GM20431 (cell line): Measurements from ENCODE around the gene WNT8B.

ENCODE experiments used
- in situ Hi-C: fragments of 300-500 bp; cut with MseI, MboI; formaldehyde crosslinking; loops from one replicate; pipeline ENCODE4 v1.15.0; 2020; ENCODE audit warnings: low sequenced_read_pairs; ENCODE audit not compliant: unreplicated experiment

Gene WNT8B

DNA sequence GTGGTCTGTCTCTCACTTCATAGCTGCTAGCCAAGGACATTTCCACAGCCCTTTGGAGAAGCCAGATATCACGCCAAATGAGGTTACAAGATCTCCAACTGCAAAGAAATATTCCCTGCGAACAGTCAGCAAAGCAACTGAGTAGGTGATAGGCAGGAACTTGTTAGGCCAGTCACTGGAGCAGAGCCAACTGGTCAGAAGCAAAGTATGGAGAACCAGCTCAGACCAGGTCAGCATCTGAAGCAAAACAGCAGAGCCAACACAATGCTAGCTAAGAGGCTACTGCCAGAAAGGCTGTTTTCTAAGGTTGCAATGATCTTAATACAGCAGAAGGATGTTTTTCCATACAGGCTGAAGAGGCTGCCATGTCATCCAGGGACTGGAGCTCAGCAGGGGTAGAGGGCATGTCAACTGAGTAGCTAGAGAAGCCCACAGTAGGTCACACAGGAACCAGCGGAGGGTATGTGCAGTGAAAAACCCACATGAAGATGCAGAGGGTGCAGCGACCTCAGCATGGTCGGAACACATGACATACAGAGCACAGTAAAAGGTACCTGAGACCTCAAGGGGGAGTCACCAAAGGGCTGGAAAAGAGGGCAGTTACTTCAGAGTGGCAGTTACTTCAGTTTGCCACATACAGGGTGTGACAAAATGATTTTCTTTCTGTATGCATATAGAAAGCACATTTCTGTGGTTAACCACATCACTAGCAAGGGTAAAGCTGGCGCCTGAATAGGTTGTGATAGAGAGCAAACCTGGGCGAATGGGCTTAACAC, 47.9 kb downstream of the WNT8B start:
- in situ Hi-C loops = no loop called here

- in situ Hi-C loops = no loop called here
These were observed 52.8 kb downstream of the WNT8B start for GRCh38 chr10:100515612-100516011.

DNA sequence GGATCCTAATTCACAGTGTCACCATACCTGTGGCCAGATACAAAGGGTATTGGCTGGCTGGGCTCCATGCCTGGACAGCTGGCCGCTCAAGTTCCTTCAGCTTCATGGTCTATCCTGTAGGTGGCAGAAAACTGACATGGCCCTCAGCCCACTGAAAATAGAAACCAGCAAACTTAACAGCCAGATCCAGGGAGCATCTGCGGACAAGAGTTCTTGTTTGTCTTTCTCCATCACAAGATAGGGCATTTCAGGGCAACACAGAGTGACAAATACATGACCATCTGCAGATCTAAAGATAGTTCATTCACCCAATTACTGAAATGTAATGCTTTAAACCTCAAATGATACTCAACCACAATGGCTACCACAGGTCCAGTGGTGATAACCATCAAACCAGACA, 54.0 kb downstream of the WNT8B start:
- in situ Hi-C loops = no loop called here

GRCh38 chr10:100518761-100519241, 56.0 kb downstream of the WNT8B start:
- in situ Hi-C loops = no loop called here

- in situ Hi-C loops = no loop called here
These were observed 56.7 kb downstream of the WNT8B start, which contains the start of gene SEC31B for GRCh38 chr10:100519311-100520051. Gene SEC31B, minus strand, starts transcription at chr10:100519861. Its CDS starts 2,909 bp downstream, at chr10:100516952.

- in situ Hi-C loops = no loop called here
These were observed 58.0 kb downstream of the WNT8B start for GRCh38 chr10:100520811-100521210.

GRCh38 chr10:100522107-100522801, 59.4 kb downstream of the WNT8B start:
- in situ Hi-C loops = no loop called here

DNA sequence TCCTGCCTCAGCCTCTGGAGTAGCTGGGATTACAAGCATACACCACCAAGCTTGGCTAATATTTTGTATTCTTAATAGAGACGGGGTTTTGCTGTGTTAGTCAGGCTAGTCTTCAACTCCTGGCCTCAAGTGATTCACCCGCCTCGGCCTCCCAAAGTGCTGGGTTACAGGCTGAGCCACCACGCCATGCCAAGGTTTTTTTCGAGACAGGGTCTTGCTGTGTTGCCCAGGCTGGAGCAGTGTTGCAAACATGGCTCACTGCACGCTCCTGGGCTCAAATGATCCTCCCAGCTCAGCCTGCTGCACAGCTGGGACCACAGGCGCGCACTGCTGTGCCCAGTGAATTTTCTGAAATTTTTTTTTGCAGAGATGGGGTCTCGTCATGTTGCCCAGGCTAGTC, 60.1 kb downstream of the WNT8B start:
- in situ Hi-C loops = no loop called here

- in situ Hi-C loops = no loop called here
These were observed 61.4 kb downstream of the WNT8B start for GRCh38 chr10:100524206-100524605.

- in situ Hi-C loops = no loop called here
These were observed 61.8 kb downstream of the WNT8B start for GRCh38 chr10:100524638-100525037.

DNA sequence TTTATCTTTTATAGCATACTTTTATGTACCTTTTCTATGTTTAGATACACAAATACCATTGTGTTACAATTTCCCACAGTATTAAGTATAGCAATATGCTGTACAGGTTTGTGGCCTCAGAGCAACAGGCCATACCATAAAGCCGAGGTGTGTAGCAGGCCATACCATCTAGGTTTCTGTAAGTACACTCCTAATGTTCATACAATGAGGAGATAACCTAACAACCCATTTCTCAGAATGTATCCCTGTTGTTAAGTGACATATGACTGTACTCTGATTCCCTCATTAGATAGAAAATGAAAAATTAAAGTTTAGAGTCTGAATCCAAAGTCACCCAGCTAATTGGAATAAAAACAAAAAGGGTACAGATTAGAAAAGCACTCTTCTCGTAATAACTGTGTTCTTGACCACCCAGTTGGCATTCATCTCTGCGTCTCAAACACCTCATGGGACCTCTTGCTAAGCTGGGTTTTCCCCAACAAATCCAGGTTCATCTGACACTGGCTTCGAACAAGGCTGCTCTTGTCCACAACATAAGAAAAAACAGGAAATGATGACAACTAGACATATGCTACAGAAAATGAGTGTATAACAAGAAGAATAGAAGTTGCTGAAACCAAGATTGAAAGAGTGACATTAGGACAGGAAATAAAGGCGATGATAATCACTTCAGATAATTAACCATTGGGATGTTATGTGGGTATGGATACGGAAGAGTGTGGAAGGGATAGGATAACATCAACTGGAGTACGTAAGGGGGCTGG, 65.5 kb downstream of the WNT8B start:
- in situ Hi-C loops = no loop called here

DNA sequence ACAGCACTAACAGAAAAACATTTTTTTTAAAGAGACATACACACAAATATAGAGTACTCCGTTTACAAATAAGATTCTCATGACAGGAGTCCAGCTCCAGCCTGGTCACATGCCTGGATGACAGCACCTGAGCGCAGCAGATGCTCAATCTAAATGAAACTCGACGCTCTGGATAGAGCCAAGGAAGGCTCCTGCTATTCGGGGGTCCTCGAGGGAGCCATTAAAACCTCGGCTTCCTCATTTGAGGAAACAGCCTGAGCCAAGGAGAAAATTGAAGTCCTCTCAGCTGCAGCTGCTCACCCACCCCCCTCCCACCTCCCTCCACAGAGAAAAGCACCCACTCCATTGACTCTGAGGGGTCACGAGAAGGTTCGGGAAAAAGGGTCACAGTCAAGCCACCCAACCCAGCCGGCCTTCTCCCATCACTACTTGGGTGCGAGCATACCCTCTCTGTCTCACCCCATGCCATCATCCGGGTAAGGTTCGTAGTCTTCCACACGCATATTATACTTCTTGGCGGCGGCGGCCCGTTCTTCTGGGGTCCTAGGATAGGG, 66.2 kb downstream of the WNT8B start:
- in situ Hi-C loops = no loop called here

DNA sequence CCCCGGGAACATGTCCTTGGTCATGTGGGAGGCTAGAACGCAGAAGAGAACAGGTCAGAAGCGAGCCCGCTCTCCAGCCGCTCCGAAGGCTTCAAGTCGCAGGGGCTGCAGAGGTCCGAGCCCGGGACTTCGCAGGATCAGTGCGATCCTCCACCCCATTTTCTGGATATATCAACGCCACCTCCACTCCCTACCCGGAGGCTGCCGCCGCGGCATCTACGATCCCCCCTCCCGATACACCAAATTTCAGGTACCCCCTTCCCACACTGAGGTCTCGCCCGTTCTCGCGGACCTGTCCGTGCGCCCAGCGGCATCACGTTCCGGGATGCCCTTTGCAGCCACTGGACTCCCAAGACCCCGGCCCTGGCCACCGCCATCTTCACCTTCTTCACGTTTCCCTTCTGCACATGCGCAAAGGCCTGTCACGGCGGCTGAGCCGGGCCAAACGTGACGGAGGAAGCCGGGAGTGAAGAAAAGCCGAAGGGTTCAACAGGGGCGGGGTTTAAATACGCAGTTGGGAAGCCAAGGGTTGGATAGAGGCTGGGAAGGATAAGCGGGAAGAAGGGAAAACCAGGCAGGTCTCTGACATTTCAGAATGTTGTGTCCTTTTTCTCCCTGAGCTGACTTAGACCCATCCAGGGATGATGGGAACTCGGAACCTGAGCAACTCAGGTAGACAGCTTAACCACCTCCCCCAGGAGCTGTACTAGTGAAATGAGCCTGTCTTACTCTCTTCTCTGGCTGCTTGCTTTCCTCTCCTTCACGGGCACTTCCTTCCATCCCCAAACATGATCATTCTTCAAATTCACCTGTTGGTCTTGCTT, 66.9 kb downstream of the WNT8B start, which contains the start of gene NDUFB8:
Gene NDUFB8, minus strand, starts transcription at position 397 of the 824 bp plus-strand sequence. Its CDS starts 20 bp downstream, at position 377.
- in situ Hi-C loops = no loop called here

DNA sequence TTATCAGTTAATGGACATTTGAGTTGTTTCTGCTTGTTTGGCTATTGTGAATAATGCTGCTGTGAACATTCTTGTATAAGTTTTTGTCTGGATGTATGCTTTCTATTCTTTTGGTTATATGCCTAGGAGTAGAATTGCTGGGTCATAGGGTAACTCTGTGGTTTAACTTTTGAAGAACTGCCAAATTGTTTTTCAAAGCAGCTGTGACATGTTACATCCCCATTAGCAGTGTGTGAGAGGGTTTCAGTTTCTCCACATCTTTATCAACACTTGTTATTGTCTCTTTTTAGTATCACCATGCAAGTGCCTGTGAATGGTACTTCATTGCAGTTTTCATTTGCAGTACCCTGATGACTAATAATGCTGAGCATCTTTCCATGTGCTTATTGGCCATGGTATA, 69.0 kb downstream of the WNT8B start:
- in situ Hi-C loops = no loop called here
